Camera-type eye (tissue), 1 donor: ENCODE measurements around the gene BLACAT1. TPM values are rescaled to one million over a fixed set of nuclear protein-coding genes. Genes with fewer than 3 reads are reported as not detected.

Source experiments
- total RNA-seq: library from RNA; depleted of rRNA; stranded (reverse); fragments of >200 nt; gene quantifications from one replicate; pipeline ENCODE4 v1.2.3, GENCODE V29; 2014

BLACAT1 gene
- 8.4 TPM for total RNA-seq

GRCh38 chr1:205455581-205456382 lies at the start of gene BLACAT1:
BLACAT1 (minus strand) TSS chr1:205456045.

GRCh38 chr1:205504311-205505075 lies 48.6 kb upstream of the BLACAT1 start, which contains the start of gene CDK18:
CDK18 (plus strand) TSS chr1:205504669; CDS start chr1:205523168, 18,499 bp downstream.

GRCh38 chr1:205421798-205422197 lies 34.0 kb downstream of the BLACAT1 start, which contains the start of gene LEMD1:
LEMD1 (minus strand) TSS chr1:205422056; CDS start chr1:205420536, 1,520 bp downstream.

Other genes with a start within 250 kb of the BLACAT1 start
- 29.2 TPM for gene DSTYK, start 244.3 kb downstream of the BLACAT1 start, total RNA-seq
- 45.5 TPM for gene TMCC2, start 228.1 kb downstream of the BLACAT1 start, total RNA-seq
- 7.4 TPM for gene NUAK2, start 134.3 kb downstream of the BLACAT1 start, total RNA-seq
- gene KLHDC8A, start 99.1 kb downstream of the BLACAT1 start, total RNA-seq: 20.7 TPM
- gene LEMD1, start 34.0 kb downstream of the BLACAT1 start, total RNA-seq: 64.0 TPM
- 7.0 TPM for gene CDK18, start 48.6 kb upstream of the BLACAT1 start, total RNA-seq
- gene ELK4, start 176.0 kb upstream of the BLACAT1 start, total RNA-seq: 25.3 TPM
- gene SLC45A3, start 224.5 kb upstream of the BLACAT1 start, total RNA-seq: 3.1 TPM